Gastrocnemius medialis (tissue), 4 donors: Measurements from ENCODE around the gene IKZF4. TPM values are rescaled to one million over a fixed set of nuclear protein-coding genes. Genes with fewer than 3 reads are reported as not detected.
"Not testable (repeated sequence)": the region's sequence is repeated elsewhere in the genome, so short reads cannot be mapped to it uniquely, and the experiment has no call there.

Experiments used
- ATAC-seq, 2 donors: fragments of 150-250 bp; one replicate each; pipeline ENCODE4 v1.9.1; 2016
- DNase-seq, 2 donors: peaks; one replicate each; pipeline ENCODE4 v3.0.0-alpha.2; 2019
- H3K27ac ChIP-seq, 4 donors: fragments of 200-600 bp; sonication (generic); 1 replicate in 1 of 4; 2 replicates in 3 of 4; pipeline ENCODE4 v1.5.1; 2016 to 2018; ENCODE audit warnings: mild to moderate bottlenecking in 2 of 4, moderate library complexity in 1 of 4
- H3K27me3 ChIP-seq, 3 donors: fragments of 200-600 bp; sonication (generic) in 2 of 3; 1 replicate in 1 of 3; 2 replicates in 2 of 3; pipeline versions ENCODE4 v1.5.1 to v1.6.0; 2016 to 2019; ENCODE audit warnings: mild to moderate bottlenecking in 1 of 3, moderate library complexity in 1 of 3
- H3K36me3 ChIP-seq, 2 donors: fragments of 200-600 bp; sonication (generic) in 1 of 2; one replicate each; pipeline ENCODE4 v1.5.1; 2017 to 2018
- H3K4me1 ChIP-seq, 2 donors: fragments of 200-600 bp; sonication (generic) in 1 of 2; one replicate each; pipeline ENCODE4 v1.5.1; 2016 to 2017; ENCODE audit warnings: mild to moderate bottlenecking in 2 of 2
- H3K4me3 ChIP-seq, 4 donors: fragments of 200-600 bp; sonication (generic) in 3 of 4; 1 replicate in 1 of 4; 2 replicates in 3 of 4; pipeline ENCODE4 v1.5.1; 2016 to 2019; ENCODE audit warnings: mild to moderate bottlenecking in 2 of 4
- H3K9me3 ChIP-seq, 3 donors: fragments of 200-600 bp; sonication (generic) in 2 of 3; 1 replicate in 1 of 3; 2 replicates in 2 of 3; pipeline ENCODE4 v1.5.1; 2016 to 2019
- POLR2A ChIP-seq, 2 donors: fragments of 450-650 bp; IDR thresholded peaks; one replicate each; pipeline ENCODE4 v1.6.1; 2017; ENCODE audit warnings: antibody characterized with exemption in 2 of 2, mild to moderate bottlenecking in 2 of 2, moderate library complexity in 2 of 2
- in situ Hi-C, 4 donors: fragments of 200-750 bp; cut with MboI; loops; one replicate each; pipeline versions ENCODE4 v1.15.0 to v1.8.0; 2017; ENCODE audit warnings: low sequenced_read_pairs in 4 of 4
- intact Hi-C: fragments of 100-400 bp; cut with DNase I; formaldehyde crosslinking; loops from one replicate; pipeline ENCODE4 v1.15.1; 2023; ENCODE audit warnings: low total_unique reads
- total RNA-seq, 4 donors: library from RNA; depleted of rRNA; stranded (reverse); fragments of >200 nt; gene quantifications; one replicate each; pipeline versions ENCODE4 v1.1.0 to v1.2.3, GENCODE V29; 2016
- TF ChIP-seq, protein P1 (sequence below), 5 experiments: fragments of 450-650 bp in 3 of 5; fragments of 200-600 bp in 2 of 5; sonication (generic) in 2 of 5; IDR thresholded peaks in 4 of 5; conservative IDR thresholded peaks in 1 of 5; 1 replicate in 4 of 5; 2 replicates in 1 of 5; pipeline ENCODE4 v1.5.1; 2016 to 2019; ENCODE audit warnings: antibody characterized with exemption in 5 of 5, mild to moderate bottlenecking in 3 of 5, moderate library complexity in 3 of 5

Gene IKZF4
- total RNA-seq, 4 donors from 2014 or later: 4.0 to 6.3 (median 5.6) TPM

DNA sequence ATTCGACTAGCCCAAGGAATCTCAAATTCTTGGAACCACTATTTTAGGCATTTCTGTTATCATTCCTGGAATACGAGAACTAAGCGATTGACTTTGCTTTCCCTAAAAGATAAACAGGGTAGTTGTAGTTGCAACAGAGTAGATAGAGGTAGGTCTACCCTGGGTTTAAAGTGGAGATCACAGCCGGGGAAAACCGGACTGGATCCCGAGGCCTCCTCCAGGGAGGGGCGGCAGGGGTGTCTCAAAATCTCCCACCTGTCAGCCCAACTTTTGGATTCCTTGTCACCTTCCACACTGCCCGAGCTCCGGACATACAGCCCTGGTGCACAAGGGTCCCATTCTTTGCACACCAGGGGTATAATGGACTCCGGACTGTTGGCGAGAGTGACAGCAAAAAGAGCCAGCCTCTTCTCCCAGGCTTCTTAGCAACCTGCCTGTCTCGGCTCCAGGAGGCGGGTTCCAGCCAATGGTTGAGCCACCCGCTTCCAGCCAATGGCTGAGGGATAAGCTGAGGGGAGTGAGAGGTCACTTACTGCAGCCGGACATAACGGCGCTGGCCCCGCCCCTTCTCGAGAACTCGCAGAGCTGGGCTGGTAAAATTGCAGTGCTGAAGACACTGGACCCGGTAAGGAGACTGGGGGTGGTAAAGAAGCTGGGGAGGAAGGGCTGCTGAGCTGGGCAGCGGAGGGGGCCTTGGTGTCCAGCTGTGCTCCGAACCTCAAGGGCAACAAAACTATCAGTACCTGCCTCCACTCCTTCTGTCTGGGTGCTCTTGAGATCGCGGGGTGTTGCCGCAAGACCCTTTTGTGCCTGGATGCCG, 23.9 kb upstream of the IKZF4 start, which contains the start of gene SUOX:
SUOX (plus strand) TSS at position 562 of the 820 bp plus-strand sequence. CDS start 4,946 bp downstream, outside the sequence.
- peaks cover 3 to 33% of the 10 kb centered on the region in 2 donors for H3K36me3 ChIP-seq

DNA sequence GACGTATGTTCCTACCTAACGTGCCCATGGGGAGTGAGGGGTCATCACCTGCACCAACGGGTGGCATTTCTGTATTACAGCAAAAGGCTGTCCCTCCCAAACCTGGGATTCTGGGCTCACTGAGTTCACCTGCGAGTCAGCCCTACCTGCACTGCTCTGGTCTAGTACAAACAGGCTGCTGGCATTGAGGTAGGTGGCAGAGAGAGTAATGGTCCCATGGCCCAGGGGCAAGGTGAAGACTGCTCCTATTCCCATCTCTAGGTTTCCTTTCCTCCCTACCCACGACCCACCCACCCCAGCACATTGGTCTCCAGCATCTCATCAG, 23.3 kb upstream of the IKZF4 start:
- DNase-seq: no peak
- peak overlapping the region; percentile 83 to 96 (median 90) for H3K27ac ChIP-seq
- ATAC-seq: peak in 1 of 2 donors; percentile 1
- in situ Hi-C loops: loop anchor here in 1 of 4 donors (5.0 kb wide), 1 partner anchor 45 kb away; the partner anchor contains the start of gene RPS26
- H3K36me3 ChIP-seq: peaks cover 0 to 33% of the 10 kb centered on the region in 2 donors
- peaks cover 12 to 14% of the 10 kb centered on the region in 2 donors for H3K4me1 ChIP-seq
- no peaks in the 10 kb centered on the region for H3K9me3 ChIP-seq
- TF ChIP-seq, protein P1, sequence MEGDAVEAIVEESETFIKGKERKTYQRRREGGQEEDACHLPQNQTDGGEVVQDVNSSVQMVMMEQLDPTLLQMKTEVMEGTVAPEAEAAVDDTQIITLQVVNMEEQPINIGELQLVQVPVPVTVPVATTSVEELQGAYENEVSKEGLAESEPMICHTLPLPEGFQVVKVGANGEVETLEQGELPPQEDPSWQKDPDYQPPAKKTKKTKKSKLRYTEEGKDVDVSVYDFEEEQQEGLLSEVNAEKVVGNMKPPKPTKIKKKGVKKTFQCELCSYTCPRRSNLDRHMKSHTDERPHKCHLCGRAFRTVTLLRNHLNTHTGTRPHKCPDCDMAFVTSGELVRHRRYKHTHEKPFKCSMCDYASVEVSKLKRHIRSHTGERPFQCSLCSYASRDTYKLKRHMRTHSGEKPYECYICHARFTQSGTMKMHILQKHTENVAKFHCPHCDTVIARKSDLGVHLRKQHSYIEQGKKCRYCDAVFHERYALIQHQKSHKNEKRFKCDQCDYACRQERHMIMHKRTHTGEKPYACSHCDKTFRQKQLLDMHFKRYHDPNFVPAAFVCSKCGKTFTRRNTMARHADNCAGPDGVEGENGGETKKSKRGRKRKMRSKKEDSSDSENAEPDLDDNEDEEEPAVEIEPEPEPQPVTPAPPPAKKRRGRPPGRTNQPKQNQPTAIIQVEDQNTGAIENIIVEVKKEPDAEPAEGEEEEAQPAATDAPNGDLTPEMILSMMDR (IDR thresholded peaks at IDR 0.05 in 4 of 5, conservative IDR thresholded peaks at IDR 0.05 in 1 of 5): no peak
- TF ChIP-seq POLR2A (IDR thresholded peaks at IDR 0.05): no peak
- no peaks in the 10 kb centered on the region for H3K27me3 ChIP-seq
- peak overlapping the region; percentile 66 to 83 (median 77) for H3K4me3 ChIP-seq
- intact Hi-C loops: loop anchor here (1.0 to 5.0 kb wide), 3 partner anchors 10 to 105 kb away; partner anchors contain the start of genes PA2G4 and RAB5B

More for the DNA sequence above, 23.9 kb upstream of the IKZF4 start, which contains the start of gene SUOX:
- peak within 1 kb of the TSS; percentile 83 to 96 (median 90) for H3K27ac ChIP-seq
- ATAC-seq: peak; percentile 99 to 100
- H3K27me3 ChIP-seq: no peaks in the 10 kb centered on the region
- in situ Hi-C loops (loop anchor here in 1 of 4 donors (5.0 kb wide), 1 partner anchor 45 kb away; the partner anchor contains the start of gene RPS26), intact Hi-C loops (loop anchor here (1.0 to 5.0 kb wide), 4 partner anchors 10 to 105 kb away; partner anchors contain the start of genes PA2G4, RAB5B and RPS26)
- H3K4me3 ChIP-seq: peak within 1 kb of the TSS; percentile 66 to 83 (median 77)
- peak; percentile 45 to 58 for TF ChIP-seq POLR2A (IDR thresholded peaks at IDR 0.05)
- TF ChIP-seq, protein P1 (IDR thresholded peaks at IDR 0.05 in 4 of 5, conservative IDR thresholded peaks at IDR 0.05 in 1 of 5): no peak
- no peaks in the 10 kb centered on the region for H3K9me3 ChIP-seq
- H3K4me1 ChIP-seq: peaks cover 12 to 14% of the 10 kb centered on the region in 2 donors
- DNase-seq: peak; percentile 97 to 99

DNA sequence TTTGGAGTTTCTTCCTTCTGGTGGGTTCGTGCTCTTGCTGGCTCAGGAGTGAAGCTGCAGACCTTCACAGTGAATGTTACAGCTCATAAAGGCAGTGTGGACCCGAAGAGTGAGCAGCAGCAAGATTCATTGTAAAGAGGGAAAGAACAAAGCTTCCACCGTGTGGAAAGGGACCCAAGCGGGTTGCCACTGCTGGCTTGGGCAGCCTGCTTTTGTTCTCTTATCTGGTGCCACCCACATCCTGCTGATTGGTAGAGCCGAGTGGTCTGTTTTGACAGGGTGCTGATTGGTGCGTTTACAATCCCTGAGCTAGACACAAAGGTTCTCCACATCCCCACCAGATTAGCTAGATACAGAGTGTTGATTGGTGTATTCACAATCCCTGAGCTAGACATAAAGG, 21.3 kb upstream of the IKZF4 start:
- not testable (repeated sequence) for H3K9me3 ChIP-seq, ATAC-seq, H3K27me3 ChIP-seq, DNase-seq, H3K27ac ChIP-seq, H3K4me3 ChIP-seq
- intact Hi-C loops (loop anchor here (5.0 kb wide), 1 partner anchor 103 kb away; the partner anchor contains the start of gene PA2G4), in situ Hi-C loops (loop anchor here in 1 of 4 donors (5.0 kb wide), 1 partner anchor 43 kb away; the partner anchor contains the start of gene RPS26)
- Histone ChIP-seq H3K4me1 (peaks cover 12 to 14% of the 10 kb centered on the region in 2 donors), H3K36me3 (peaks cover 0 to 14% of the 10 kb centered on the region in 2 donors)

DNA sequence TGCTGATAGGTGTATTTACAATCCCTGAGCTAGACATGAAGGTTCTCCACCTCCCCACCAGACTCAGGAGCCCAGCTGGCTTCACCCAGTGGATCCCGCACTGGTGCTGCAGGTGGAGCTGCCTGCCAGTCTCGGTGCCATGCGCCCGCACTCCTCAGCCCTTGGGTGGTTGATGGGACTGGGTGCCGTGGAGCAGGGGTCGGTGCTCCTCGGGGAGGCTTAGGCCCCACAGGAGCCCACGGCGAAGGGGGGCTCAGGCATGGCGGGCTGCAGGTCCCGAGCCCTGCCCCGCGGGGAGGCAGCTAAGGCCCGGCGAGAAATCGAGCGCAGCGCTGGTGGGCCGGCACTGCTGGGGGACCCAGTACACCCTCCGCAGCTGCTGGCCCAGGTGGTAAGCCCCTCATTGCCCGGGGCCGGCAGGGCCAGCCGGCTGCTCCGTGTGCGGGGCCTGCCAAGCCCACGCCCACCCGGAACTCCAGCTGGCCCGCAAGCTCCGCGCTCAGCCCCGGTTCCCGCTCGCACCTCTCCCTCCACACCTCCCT, 20.8 kb upstream of the IKZF4 start:
- not testable (repeated sequence) for DNase-seq, H3K36me3 ChIP-seq, H3K27me3 ChIP-seq, H3K9me3 ChIP-seq, H3K4me3 ChIP-seq, ATAC-seq
- intact Hi-C loops: loop anchor here (5.0 kb wide), 1 partner anchor 102 kb away; the partner anchor contains the start of gene PA2G4
- Histone ChIP-seq H3K4me1 (peaks cover 12 to 14% of the 10 kb centered on the region in 2 donors), H3K27ac (peak overlapping the region; percentile 61 to 79 (median 66))
- in situ Hi-C loops: loop anchor here in 1 of 4 donors (5.0 kb wide), 1 partner anchor 42 kb away; the partner anchor contains the start of gene RPS26

- Histone ChIP-seq H3K4me3 (no peak overlapping the region), H3K27me3 (no peaks in the 10 kb centered on the region), H3K36me3 (peaks cover 0 to 8% of the 10 kb centered on the region in 2 donors), H3K4me1 (peaks cover 8 to 14% of the 10 kb centered on the region in 2 donors), H3K9me3 (no peaks in the 10 kb centered on the region), H3K27ac (peak overlapping the region; percentile 61 to 79 (median 66))
- TF ChIP-seq, protein P1 (IDR thresholded peaks at IDR 0.05 in 4 of 5, conservative IDR thresholded peaks at IDR 0.05 in 1 of 5): no peak
- TF ChIP-seq POLR2A (IDR thresholded peaks at IDR 0.05): no peak
- intact Hi-C loops: no loop called here
- in situ Hi-C loops: no loop called here
- no peak for ATAC-seq
- DNase-seq: no peak
These were observed 19.2 kb upstream of the IKZF4 start for GRCh38 chr12:56001487-56002100.

DNA sequence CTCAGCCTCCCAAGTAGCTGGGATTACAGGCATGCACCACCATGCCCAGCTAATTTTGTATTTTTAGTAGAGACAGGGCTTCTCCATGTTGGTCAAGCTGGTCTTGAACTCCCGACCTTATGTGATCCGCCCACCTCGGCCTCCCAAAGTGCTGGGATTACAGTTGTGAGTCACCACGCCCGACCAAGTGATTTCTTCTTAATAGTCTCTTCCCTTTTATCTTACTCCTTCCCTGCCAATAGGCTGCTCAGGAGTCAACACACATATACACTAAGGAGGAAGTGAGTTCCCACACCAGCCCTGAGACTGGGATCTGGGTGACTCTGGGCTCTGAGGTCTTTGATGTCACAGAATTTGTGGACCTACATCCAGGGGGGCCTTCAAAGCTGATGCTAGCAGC, 17.5 kb upstream of the IKZF4 start:
- H3K27ac ChIP-seq, H3K36me3 ChIP-seq, in situ Hi-C loops, DNase-seq, H3K9me3 ChIP-seq, H3K4me3 ChIP-seq, H3K27me3 ChIP-seq, intact Hi-C loops, ATAC-seq: not testable (repeated sequence)
- H3K4me1 ChIP-seq: peaks cover 6 to 12% of the 10 kb centered on the region in 2 donors
